GM19452 (cell line): Measurements from ENCODE around the gene CDCP2.

Experiments used
- ATAC-seq: cut with Tn5 transposase; IDR thresholded peaks from one replicate; pipeline ENCODE4 v1.9.1; 2021; ENCODE audit not compliant: unreplicated experiment

Gene CDCP2

GRCh38 chr1:54152696-54153095, at the start of gene CDCP2:
TSS of gene CDCP2 (minus strand) at chr1:54153000. CDS start at chr1:54152922, 78 bp downstream.
- ATAC-seq = no peak

GRCh38 chr1:54200519-54200997, 47.8 kb upstream of the CDCP2 start:
- peak; percentile 6 for ATAC-seq

GRCh38 chr1:54199765-54200518, 47.1 kb upstream of the CDCP2 start, which contains the start of the genes CYB5RL and MRPL37:
TSS of gene CYB5RL (minus strand) at chr1:54200030. CDS start at chr1:54195616, 4,414 bp downstream.
TSS of gene MRPL37 (plus strand) at chr1:54200167. CDS start at chr1:54200244, 77 bp downstream.
- ATAC-seq = peak; percentile 95

DNA sequence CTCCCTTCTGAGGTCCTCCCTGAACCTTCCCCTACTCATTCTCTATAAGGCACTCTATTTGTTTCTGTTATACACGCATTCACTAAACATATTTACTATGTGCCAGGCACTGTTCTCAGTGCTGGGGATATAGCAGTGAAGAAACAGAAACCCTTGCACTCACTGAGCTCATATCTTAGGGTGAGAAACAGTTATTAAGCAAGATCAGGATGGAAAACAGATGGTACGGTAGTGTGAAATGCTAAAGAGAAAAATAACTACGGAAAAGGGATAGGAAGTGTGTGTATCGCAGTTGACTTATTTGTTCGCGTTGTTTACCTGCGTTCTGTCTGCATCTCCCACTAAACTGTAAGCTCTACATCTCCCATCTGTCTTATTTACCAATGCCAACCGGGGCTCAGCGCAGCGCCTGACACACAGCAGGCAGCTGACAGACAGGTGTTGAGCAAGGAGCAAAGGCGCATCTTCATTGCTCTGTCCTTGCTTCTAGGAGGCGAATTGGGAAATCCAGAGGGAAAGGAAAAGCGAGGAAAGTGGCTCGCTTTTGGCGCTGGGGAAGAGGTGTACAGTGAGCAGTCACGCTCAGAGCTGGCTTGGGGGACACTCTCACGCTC, 46.5 kb upstream of the CDCP2 start:
- ATAC-seq = no peak

GRCh38 chr1:54193453-54193852, 40.7 kb upstream of the CDCP2 start:
- no peak for ATAC-seq

DNA sequence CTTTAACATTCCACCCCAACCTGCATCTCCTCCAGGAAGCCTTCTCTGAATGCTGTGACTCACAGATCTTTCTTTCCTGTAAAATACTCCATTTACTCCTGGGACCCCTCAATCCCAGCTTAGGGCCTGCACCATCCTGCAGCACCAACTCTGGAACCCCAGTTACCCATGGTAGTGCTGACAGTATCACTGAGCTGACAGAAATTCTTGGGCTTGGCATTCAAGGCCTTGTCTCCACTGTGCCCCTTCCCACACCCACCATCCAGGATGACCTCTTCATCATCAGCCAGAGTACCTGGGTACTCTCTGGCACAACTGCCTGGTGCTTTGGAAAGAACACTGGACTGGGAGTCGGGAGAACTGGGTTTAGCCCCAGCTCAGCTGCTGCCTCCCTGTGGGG, 38.7 kb upstream of the CDCP2 start:
- no peak for ATAC-seq

DNA sequence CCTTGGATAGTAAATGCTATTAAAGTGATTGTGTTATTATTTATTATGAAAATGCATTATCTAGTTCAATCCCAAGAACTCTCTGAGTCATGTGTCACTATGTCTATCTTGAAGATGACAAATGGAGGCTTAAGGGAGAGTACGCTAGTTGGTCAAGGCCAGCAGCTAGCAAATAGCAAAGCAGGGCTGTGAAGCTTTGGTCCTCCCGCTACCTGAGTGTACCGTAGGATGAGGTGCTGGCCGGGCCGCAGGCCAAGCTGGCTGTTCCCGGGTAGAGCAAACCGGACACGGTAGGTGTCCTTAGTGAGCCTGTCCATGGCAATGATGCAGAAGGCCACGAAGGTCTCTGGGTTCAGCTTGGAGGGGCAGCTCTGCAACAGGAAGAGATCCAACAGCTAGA, 37.7 kb upstream of the CDCP2 start:
- ATAC-seq = no peak

DNA sequence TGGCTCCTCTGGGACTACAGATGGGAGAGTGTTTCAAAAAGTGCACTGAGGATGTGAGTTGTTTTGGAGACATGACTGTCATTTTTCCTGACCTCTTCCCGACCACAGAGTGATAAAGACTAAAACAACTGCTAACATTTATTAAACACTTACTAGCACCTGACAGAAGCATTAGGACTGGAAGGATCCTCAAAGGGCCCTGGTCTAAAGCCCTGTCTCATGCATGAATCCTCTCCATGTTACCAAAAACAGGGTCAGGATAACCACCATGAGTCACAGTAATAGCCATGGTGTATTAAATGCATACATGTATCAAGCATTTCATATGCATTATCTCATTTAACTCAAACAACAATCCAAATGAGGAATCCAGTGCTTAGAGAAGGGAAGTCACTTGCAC, 35.5 kb upstream of the CDCP2 start:
- ATAC-seq = no peak

DNA sequence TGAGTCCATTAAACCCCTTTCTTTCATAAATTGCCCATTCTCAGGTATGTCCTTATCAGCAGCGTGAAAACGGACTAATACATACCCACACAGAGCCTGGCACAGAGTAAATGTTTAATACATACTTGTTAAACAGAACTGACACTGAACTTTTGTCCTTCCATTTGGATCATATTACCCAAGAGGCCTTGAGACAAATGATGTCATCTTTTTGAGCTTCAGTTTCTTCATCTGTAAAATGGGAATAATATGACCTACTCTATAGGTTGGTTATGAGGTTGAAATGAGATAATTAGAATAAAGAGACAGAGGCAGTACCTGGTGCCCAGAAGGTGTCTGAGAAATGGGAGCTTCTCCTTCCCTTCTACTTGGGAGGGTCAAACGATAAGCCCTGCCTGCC, 33.3 kb upstream of the CDCP2 start:
- no peak for ATAC-seq

GRCh38 chr1:54180701-54181360, 28.0 kb upstream of the CDCP2 start:
- no peak for ATAC-seq

- ATAC-seq = no peak
Measured at GRCh38 chr1:54178296-54179070, 25.7 kb upstream of the CDCP2 start.

DNA sequence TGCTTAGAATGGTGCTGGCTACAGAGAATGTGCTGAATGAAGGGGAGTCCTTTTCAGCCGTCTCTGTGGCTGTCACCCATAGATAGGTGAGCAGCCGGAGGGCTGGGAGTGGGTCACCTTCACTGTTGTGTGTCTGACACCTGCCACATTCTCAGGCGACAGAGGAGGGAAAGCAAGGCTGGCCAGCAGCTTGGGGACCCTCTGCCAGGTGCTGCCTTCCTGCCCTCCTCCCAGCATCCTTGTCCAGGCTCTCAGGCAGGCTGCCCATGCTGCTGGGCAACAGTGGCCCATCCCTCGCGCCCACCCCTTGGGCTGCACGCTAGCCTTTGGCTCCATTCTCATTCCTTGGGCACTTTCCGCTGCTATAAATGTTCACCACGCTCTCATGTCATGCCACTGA, 24.9 kb upstream of the CDCP2 start:
- no peak for ATAC-seq

DNA sequence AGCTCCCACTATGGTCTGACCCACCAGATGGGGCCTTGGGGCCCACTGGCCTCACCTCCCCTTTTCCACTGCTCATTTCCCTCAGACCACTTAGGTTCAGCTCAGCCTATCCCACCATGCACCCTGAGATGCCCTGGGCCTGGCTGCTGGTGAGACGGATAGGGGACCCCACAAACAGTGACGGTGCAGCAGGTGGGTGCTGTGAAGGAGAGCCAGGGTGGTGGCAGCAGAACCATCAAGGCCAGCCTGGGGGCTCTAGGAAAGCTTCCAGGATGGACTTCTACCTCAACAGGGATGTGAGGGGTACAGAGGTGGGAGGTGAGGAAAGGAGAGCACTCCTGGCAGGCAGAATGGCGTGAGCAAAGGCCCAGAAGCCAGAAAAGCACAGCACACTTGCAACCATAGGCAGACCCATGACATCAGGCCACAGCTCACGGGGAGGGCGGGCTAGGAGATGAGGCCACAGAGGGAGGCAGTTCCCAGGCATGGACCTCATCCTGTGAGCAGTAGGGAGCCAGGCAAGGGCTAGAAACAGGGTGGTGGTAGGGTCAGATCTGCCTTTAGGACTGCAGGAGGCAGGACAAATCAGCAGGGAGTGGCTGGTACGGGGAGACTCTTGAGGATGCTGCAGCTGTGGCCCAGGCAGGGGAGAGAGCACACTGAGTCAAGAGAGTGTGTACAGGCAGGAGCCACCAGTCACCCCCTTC, 24.0 kb upstream of the CDCP2 start:
- no peak for ATAC-seq

DNA sequence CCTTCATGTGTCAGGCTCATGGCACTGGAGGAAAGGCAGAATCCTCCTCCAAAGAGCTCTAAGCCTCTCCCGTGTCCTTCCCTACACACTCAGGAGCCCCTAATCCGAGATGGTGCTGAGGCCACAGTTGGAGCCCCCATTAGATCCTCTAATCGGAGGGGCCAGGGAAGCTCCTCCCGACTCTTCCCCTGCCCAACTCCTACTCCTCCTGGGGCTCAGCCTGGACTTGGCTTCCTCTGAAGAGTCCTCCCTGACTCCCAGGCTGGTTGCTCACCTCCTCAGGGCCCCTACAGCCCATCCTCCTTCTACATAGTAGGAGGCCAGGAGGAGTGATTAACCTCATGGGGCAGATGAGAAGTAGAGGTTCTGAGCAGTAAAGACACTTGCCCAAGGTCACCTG, 21.3 kb upstream of the CDCP2 start:
- ATAC-seq = no peak

- ATAC-seq = no peak
Measured at GRCh38 chr1:54173681-54174080, 20.9 kb upstream of the CDCP2 start.

GRCh38 chr1:54172614-54173599, 20.1 kb upstream of the CDCP2 start:
- no peak for ATAC-seq

GRCh38 chr1:54171606-54172005, 18.8 kb upstream of the CDCP2 start:
- no peak for ATAC-seq

DNA sequence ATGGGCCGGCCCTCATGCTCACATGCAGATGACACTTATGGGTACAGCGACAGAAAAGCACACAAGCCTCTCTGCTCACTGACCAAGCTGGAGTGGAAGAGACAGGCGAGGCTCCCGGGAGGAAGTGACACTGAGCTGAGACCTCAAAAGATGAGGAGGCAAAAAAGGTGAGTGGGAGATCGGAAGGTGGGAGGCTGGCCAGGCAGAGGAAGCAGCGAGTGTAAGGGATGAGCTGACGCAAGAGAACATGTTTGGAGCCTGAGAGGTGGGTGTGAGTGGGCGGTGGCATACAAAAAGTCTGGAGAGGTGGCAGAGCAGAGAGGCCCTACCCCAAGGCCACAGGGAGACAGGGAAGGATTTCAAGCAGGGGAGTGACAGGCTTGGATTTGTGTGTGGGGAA, 18.2 kb upstream of the CDCP2 start:
- ATAC-seq = no peak

DNA sequence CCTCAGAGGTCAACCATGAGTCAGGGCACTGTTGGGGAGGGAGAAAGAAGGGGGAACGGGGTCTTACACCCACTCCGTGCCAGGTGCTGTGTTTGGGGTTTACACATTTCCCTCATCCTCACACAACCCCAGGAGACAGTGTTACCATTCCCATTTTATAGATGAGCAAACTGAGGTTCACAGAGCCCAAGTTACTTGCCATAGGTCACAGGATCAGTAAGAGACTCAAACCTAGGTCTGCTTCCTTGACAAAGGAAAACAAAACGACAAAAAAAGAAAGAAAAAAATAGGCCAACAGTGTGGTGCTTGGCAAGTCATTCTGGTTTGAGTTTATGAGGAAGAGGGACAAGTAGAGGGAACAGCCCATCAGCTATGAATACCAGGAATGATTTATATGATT, 16.3 kb upstream of the CDCP2 start:
- no peak for ATAC-seq
